ENCODE data around the gene SYNGR2.

- TF ChIP-seq, protein P1, sequence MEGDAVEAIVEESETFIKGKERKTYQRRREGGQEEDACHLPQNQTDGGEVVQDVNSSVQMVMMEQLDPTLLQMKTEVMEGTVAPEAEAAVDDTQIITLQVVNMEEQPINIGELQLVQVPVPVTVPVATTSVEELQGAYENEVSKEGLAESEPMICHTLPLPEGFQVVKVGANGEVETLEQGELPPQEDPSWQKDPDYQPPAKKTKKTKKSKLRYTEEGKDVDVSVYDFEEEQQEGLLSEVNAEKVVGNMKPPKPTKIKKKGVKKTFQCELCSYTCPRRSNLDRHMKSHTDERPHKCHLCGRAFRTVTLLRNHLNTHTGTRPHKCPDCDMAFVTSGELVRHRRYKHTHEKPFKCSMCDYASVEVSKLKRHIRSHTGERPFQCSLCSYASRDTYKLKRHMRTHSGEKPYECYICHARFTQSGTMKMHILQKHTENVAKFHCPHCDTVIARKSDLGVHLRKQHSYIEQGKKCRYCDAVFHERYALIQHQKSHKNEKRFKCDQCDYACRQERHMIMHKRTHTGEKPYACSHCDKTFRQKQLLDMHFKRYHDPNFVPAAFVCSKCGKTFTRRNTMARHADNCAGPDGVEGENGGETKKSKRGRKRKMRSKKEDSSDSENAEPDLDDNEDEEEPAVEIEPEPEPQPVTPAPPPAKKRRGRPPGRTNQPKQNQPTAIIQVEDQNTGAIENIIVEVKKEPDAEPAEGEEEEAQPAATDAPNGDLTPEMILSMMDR (conservative IDR thresholded peaks at IDR 0.05): no peak
- TF ChIP-seq ZFX (IDR thresholded peaks at IDR 0.05): peak; percentile 55; the same call in 1 of the 2 replicates
These were observed 40.4 kb upstream of the SYNGR2 start for GRCh38 chr17:78127888-78128550.

Measured in C4-2B (cell line).